K562 (cell line): ENCODE measurements around the gene ZNF460. TPM values are rescaled to one million over a fixed set of nuclear protein-coding genes. Genes with fewer than 3 reads are reported as not detected.
A peak's percentile ranks its signal among the peaks of the same experiment; 100 is the strongest.

Source experiments
- ARHGAP35 ChIP-seq: fragments of 450-650 bp; IDR thresholded peaks from 2 replicates; pipeline ENCODE4 v1.6.1; 2018; ENCODE audit not compliant: partially characterized antibody
- CBX8 ChIP-seq: fragments of 200-600 bp; sonication (generic); IDR thresholded peaks from 2 replicates; pipeline ENCODE4 v1.6.1; 2012; ENCODE audit warnings: borderline replicate concordance, mixed run types, low read depth, mild to moderate bottlenecking, moderate library complexity, mixed read lengths, low read length, control low read depth, inconsistent platforms; ENCODE audit not compliant: poor library complexity, severe bottlenecking; ENCODE audit errors: extremely low read depth
- CREM ChIP-seq: IDR thresholded peaks from 2 replicates; pipeline ENCODE4 v1.6.1; 2014; ENCODE audit warnings: antibody characterized with exemption, low read depth
- CTBP1 ChIP-seq: fragments of 450-650 bp; IDR thresholded peaks from 2 replicates; pipeline ENCODE4 v1.6.1; 2016; ENCODE audit warnings: borderline replicate concordance
- FOXO4 ChIP-seq: fragments of 450-650 bp; formaldehyde crosslinking; IDR thresholded peaks from 2 replicates; pipeline ENCODE4 v1.4.0; 2020; ENCODE audit warnings: mild to moderate bottlenecking, moderate library complexity
- MEF2D ChIP-seq: conservative IDR thresholded peaks from 2 replicates; pipeline ENCODE4 v1.6.1; 2016; ENCODE audit warnings: low read depth, missing genetic modification characterization, missing compliant biosample characterization
- MTA3 ChIP-seq: fragments of 450-650 bp; formaldehyde crosslinking; IDR thresholded peaks from 2 replicates; pipeline ENCODE4 v1.6.1; 2017; ENCODE audit warnings: mild to moderate bottlenecking, borderline replicate concordance
- NCOA1 ChIP-seq: fragments of 450-650 bp; IDR thresholded peaks from 2 replicates; pipeline ENCODE4 v1.6.1; 2016; ENCODE audit warnings: low read depth
- PREB ChIP-seq: sonication (generic); formaldehyde crosslinking; IDR thresholded peaks from 2 replicates; pipeline ENCODE4 v1.8.1; 2023; ENCODE audit warnings: mild to moderate bottlenecking, missing genetic modification reagents
- SIN3A ChIP-seq, 2 experiments: fragments of 150-350 bp in 1 of 2; IDR thresholded peaks; 2 replicates each; pipeline ENCODE4 v1.6.1; 2011 to 2016; ENCODE audit warnings: borderline replicate concordance in 2 of 2, low read depth in 2 of 2, low read length in 2 of 2, mild to moderate bottlenecking in 2 of 2, moderate library complexity in 2 of 2; ENCODE audit not compliant: control insufficient read depth in 1 of 2
- SMARCC2 ChIP-seq: fragments of 450-650 bp; IDR thresholded peaks from 2 replicates; pipeline ENCODE4 v1.6.1; 2017; ENCODE audit warnings: antibody characterized with exemption, moderate library complexity, mild to moderate bottlenecking, low read depth
- TFAP4 ChIP-seq: sonication (generic); formaldehyde crosslinking; IDR thresholded peaks from 2 replicates; pipeline ENCODE4 v1.8.0; 2022; ENCODE audit warnings: missing genetic modification reagents, mild to moderate bottlenecking, moderate library complexity, borderline replicate concordance
- THAP12 ChIP-seq: fragments of 250-450 bp; sonication (Bioruptor Pico); IDR thresholded peaks from 2 replicates; pipeline ENCODE4 v1.9.0; 2021; ENCODE audit warnings: mild to moderate bottlenecking, inconsistent platforms
- ZNF512 ChIP-seq: IDR thresholded peaks from 2 replicates; pipeline ENCODE4 v1.6.1; 2016; ENCODE audit warnings: missing genetic modification characterization, missing compliant biosample characterization
- ZNF75A ChIP-seq: fragments of 450-650 bp; formaldehyde crosslinking; IDR thresholded peaks from 2 replicates; pipeline ENCODE4 v1.4.0; 2020; ENCODE audit warnings: mild to moderate bottlenecking
- polyA plus RNA-seq, 8 experiments: library from polyadenylated mRNA; depleted of rRNA in 4 of 8; stranded (reverse) in 5 of 8; unstranded in 3 of 8; fragments of >200 nt; fragmentation: Nextera tagmentation in 2 of 8; fragmentation: Illumina TruSeq in 1 of 8; extraction: Ambion mirVana in 2 of 8; extraction: Trizol in 1 of 8; gene quantifications; 2 replicates each; pipeline versions ENCODE4 v1.2.1 to v1.2.3, GENCODE V29; 2011 to 2014; ENCODE audit warnings: inconsistent platforms in 1 of 8, missing spikeins in 1 of 8
- total RNA-seq, 7 experiments: library from RNA; depleted of rRNA in 6 of 7; stranded (reverse); fragments of >200 nt in 6 of 7; fragmentation: Illumina TruSeq in 2 of 7; extraction: Trizol in 2 of 7; gene quantifications; 2 replicates each; pipeline versions ENCODE4 v1.2.1 to v1.2.3, GENCODE V29; 2011 to 2021; ENCODE audit warnings: low replicate concordance in 1 of 7

ZNF460 gene
- total and polyA plus RNA-seq, 9 of the 15 experiments (the other 6 are each of a cell fraction or from before 2014, with no cell fraction given): 0.45 to 36.2 (median 16.6) TPM

GRCh38 chr19:57279418-57280164, 694 bp upstream of the ZNF460 start (continued):
- TF ChIP-seq ZNF75A (CRISPR knock-in tag): no peak
- TF ChIP-seq TFAP4 (CRISPR knock-in tag): peak; percentile 59; the same call in 1 of the 2 replicates
- peak; percentile 32; the same call in 1 of the 2 replicates for TF ChIP-seq MTA3
- TF ChIP-seq FOXO4 (CRISPR knock-in tag): no peak
- TF ChIP-seq NCOA1: peak; percentile 43; the same call in 1 of the 2 replicates
- peak; percentile 92; the same call in 1 of the 2 replicates for TF ChIP-seq PREB (CRISPR knock-in tag)
- no peak for TF ChIP-seq ZNF512 (tag)
- peak in 1 of 2 experiments; percentile 64; a peak in 1 of 4 replicates for TF ChIP-seq SIN3A (IDR thresholded peaks at IDR 0.05; ENCODE audit: borderline replicate concordance in 2 of 2, control insufficient read depth in 1 of 2, low read depth in 2 of 2, low read length in 2 of 2)
- peak; percentile 57; the same call in 1 of the 2 replicates for TF ChIP-seq SMARCC2
- no peak for TF ChIP-seq ARHGAP35
- peak; percentile 33; the same call in 1 of the 2 replicates for TF ChIP-seq CTBP1
- no peak for TF ChIP-seq CBX8
- TF ChIP-seq MEF2D: peak; percentile 47; the same call in 1 of the 2 replicates
- TF ChIP-seq CREM: peak; percentile 81
- TF ChIP-seq THAP12 (CRISPR knock-in tag): no peak
